Measurements from ENCODE around the gene PIPOX. TPM values are rescaled to one million over a fixed set of nuclear protein-coding genes. Genes with fewer than 3 reads are reported as not detected.

PIPOX gene
- total and polyA plus RNA-seq, 7 experiments from 2014 or later: 0.27 to 6.4 (median 4.2) TPM

GRCh38 chr17:29018788-29019474 is 24.0 kb upstream of the PIPOX start:
- Mint-ChIP-seq H3K9me3 (no peaks in the 10 kb centered on the region), H3K4me1 (peaks cover 0 to 14% (median 5%) of the 10 kb centered on the region in 7 donors), H3K4me3 (peak overlapping the region in 1 of 10 donors; percentile 33), H3K27ac (no peak overlapping the region), H3K27me3 (peaks cover 39 to 58% (median 51%) of the 10 kb centered on the region in 5 donors), H3K36me3 (no peaks in the 10 kb centered on the region)
- Histone ChIP-seq H3K9me3 (ENCODE audit: control insufficient read depth in 2 of 3, low read length in 3 of 3) (no peaks in the 10 kb centered on the region), H3K27ac (ENCODE audit: low read depth, low read length) (no peak overlapping the region), H3K36me3 (ENCODE audit: control insufficient read depth in 2 of 3, insufficient read depth in 3 of 3, low read length in 3 of 3) (no peaks in the 10 kb centered on the region), H3K4me3 (ENCODE audit: low read length) (no peak overlapping the region), H3K27me3 (ENCODE audit: control insufficient read depth in 2 of 2, insufficient read depth in 2 of 2, low read length in 2 of 2) (peaks cover 4 to 10% of the 10 kb centered on the region in 2 donors), H3K4me1 (ENCODE audit: control insufficient read depth in 2 of 2, insufficient read depth in 2 of 2, low read length in 2 of 2) (peaks cover 5 to 7% of the 10 kb centered on the region in 2 donors)
- POLR2A ChIA-PET: no interaction called here
- ATAC-seq: no peak
- intact Hi-C loops (cut with micrococcal nuclease): no loop called here
- DNase-seq: no peak
- CTCF ChIA-PET: interaction anchor here (1.0 kb wide), 1 partner anchor 53 kb away, joined by 4 read pairs; no protein-coding TSS in a partner anchor

- peaks cover 0 to 14% (median 5%) of the 10 kb centered on the region in 7 donors for H3K4me1 Mint-ChIP-seq
- ATAC-seq: no peak
- no peak overlapping the region for H3K27ac Mint-ChIP-seq
- intact Hi-C loops (cut with micrococcal nuclease): no loop called here
- peaks cover 5 to 7% of the 10 kb centered on the region in 2 donors for H3K4me1 ChIP-seq (ENCODE audit: control insufficient read depth in 2 of 2, insufficient read depth in 2 of 2, low read length in 2 of 2)
- H3K36me3 Mint-ChIP-seq: no peaks in the 10 kb centered on the region
- no peaks in the 10 kb centered on the region for H3K9me3 ChIP-seq (ENCODE audit: control insufficient read depth in 2 of 3, low read length in 3 of 3)
- no peak overlapping the region for H3K4me3 ChIP-seq (ENCODE audit: low read length)
- H3K9me3 Mint-ChIP-seq: no peaks in the 10 kb centered on the region
- ChIA-PET CTCF (interaction anchor here (1.0 kb wide), 1 partner anchor 54 kb away, joined by 4 read pairs; no protein-coding TSS in a partner anchor), POLR2A (no interaction called here)
- no peaks in the 10 kb centered on the region for H3K36me3 ChIP-seq (ENCODE audit: control insufficient read depth in 2 of 3, insufficient read depth in 3 of 3, low read length in 3 of 3)
- peak overlapping the region in 4 of 10 donors; percentile 16 to 33 (median 26) for H3K4me3 Mint-ChIP-seq
- peaks cover 39 to 60% (median 58%) of the 10 kb centered on the region in 5 donors for H3K27me3 Mint-ChIP-seq
- H3K27ac ChIP-seq (ENCODE audit: low read depth, low read length): no peak overlapping the region
- DNase-seq: no peak
- H3K27me3 ChIP-seq (ENCODE audit: control insufficient read depth in 2 of 2, insufficient read depth in 2 of 2, low read length in 2 of 2): peaks cover 4 to 10% of the 10 kb centered on the region in 2 donors
These were observed 23.3 kb upstream of the PIPOX start for GRCh38 chr17:29019475-29020181.

DNA sequence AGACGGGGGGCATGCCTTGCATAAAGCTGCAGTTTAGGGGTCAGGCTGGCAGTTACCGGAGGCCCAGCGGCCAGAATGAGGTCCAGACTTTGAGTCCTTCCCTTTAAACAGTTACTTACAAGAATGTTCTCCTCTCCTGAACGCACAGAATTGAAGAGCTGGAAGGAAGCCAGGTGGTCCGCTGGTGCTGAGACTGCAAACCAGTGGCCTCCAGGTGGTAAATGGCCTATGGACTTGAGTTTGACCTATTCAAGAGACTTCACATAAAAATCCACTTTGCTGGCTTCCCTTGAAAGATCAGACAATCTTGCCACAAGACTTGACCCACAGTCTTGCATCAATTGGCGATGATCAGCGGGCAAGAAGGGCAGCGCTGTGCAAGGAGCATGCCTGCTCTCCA is 22.4 kb upstream of the PIPOX start:
- no peaks in the 10 kb centered on the region for H3K36me3 Mint-ChIP-seq
- Histone ChIP-seq H3K27me3 (ENCODE audit: control insufficient read depth in 2 of 2, insufficient read depth in 2 of 2, low read length in 2 of 2) (peaks cover 4 to 10% of the 10 kb centered on the region in 2 donors), H3K4me3 (ENCODE audit: low read length) (no peak overlapping the region), H3K36me3 (ENCODE audit: control insufficient read depth in 2 of 3, insufficient read depth in 3 of 3, low read length in 3 of 3) (no peaks in the 10 kb centered on the region), H3K27ac (ENCODE audit: low read depth, low read length) (no peak overlapping the region), H3K4me1 (ENCODE audit: control insufficient read depth in 2 of 2, insufficient read depth in 2 of 2, low read length in 2 of 2) (peaks cover 5 to 7% of the 10 kb centered on the region in 2 donors), H3K9me3 (ENCODE audit: control insufficient read depth in 2 of 3, low read length in 3 of 3) (no peaks in the 10 kb centered on the region)
- ATAC-seq: no peak
- peaks cover 0 to 14% (median 5%) of the 10 kb centered on the region in 7 donors for H3K4me1 Mint-ChIP-seq
- no peaks in the 10 kb centered on the region for H3K9me3 Mint-ChIP-seq
- no peak overlapping the region for H3K4me3 Mint-ChIP-seq
- intact Hi-C loops (cut with micrococcal nuclease): no loop called here
- ChIA-PET POLR2A (no interaction called here), CTCF (no interaction called here)
- no peak for DNase-seq
- peaks cover 39 to 62% (median 60%) of the 10 kb centered on the region in 5 donors for H3K27me3 Mint-ChIP-seq
- no peak overlapping the region for H3K27ac Mint-ChIP-seq

- DNase-seq (no peak), ATAC-seq (no peak)
- intact Hi-C loops (cut with micrococcal nuclease): no loop called here
- Histone ChIP-seq H3K4me1 (ENCODE audit: control insufficient read depth in 2 of 2, insufficient read depth in 2 of 2, low read length in 2 of 2) (peaks cover 5 to 7% of the 10 kb centered on the region in 2 donors), H3K27ac (ENCODE audit: low read depth, low read length) (no peak overlapping the region), H3K36me3 (ENCODE audit: control insufficient read depth in 2 of 3, insufficient read depth in 3 of 3, low read length in 3 of 3) (no peaks in the 10 kb centered on the region), H3K4me3 (ENCODE audit: low read length) (no peak overlapping the region), H3K9me3 (ENCODE audit: control insufficient read depth in 2 of 3, low read length in 3 of 3) (no peaks in the 10 kb centered on the region), H3K27me3 (ENCODE audit: control insufficient read depth in 2 of 2, insufficient read depth in 2 of 2, low read length in 2 of 2) (peaks cover 4 to 10% of the 10 kb centered on the region in 2 donors)
- CTCF ChIA-PET: no interaction called here
- POLR2A ChIA-PET: no interaction called here
- Mint-ChIP-seq H3K27me3 (peaks cover 39 to 63% (median 59%) of the 10 kb centered on the region in 5 donors), H3K4me1 (peaks cover 0 to 14% (median 5%) of the 10 kb centered on the region in 7 donors), H3K4me3 (no peak overlapping the region), H3K36me3 (no peaks in the 10 kb centered on the region), H3K27ac (no peak overlapping the region), H3K9me3 (no peaks in the 10 kb centered on the region)
These were observed 21.7 kb upstream of the PIPOX start for GRCh38 chr17:29021226-29021625.

DNA sequence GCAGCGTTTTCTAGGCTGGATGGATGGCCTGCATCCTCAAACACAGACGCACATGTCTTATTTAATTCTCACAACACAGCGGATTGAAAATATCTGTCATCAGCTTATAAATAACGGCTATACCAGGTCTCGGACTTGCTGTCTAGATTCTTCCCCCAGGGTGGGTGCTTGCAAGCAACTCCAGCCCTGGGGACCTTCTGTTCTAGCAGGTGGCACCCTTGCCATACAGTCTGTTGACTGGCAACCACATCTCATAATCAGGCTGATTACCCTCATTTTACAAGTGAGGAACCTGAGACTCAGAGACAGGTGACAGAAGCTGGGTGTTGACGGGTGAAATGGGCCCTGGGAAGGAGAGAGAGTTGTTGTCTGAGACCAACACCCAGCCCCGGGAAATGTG is 20.9 kb upstream of the PIPOX start:
- Histone ChIP-seq H3K9me3 (ENCODE audit: control insufficient read depth in 2 of 3, low read length in 3 of 3) (no peaks in the 10 kb centered on the region), H3K27ac (ENCODE audit: low read depth, low read length) (no peak overlapping the region), H3K27me3 (ENCODE audit: control insufficient read depth in 2 of 2, insufficient read depth in 2 of 2, low read length in 2 of 2) (peaks cover 4 to 10% of the 10 kb centered on the region in 2 donors), H3K4me1 (ENCODE audit: control insufficient read depth in 2 of 2, insufficient read depth in 2 of 2, low read length in 2 of 2) (peaks cover 5 to 7% of the 10 kb centered on the region in 2 donors), H3K36me3 (ENCODE audit: control insufficient read depth in 2 of 3, insufficient read depth in 3 of 3, low read length in 3 of 3) (no peaks in the 10 kb centered on the region), H3K4me3 (ENCODE audit: low read length) (no peak overlapping the region)
- no peak overlapping the region for H3K27ac Mint-ChIP-seq
- H3K4me3 Mint-ChIP-seq: no peak overlapping the region
- ATAC-seq (no peak), DNase-seq (no peak)
- POLR2A ChIA-PET: no interaction called here
- intact Hi-C loops (cut with micrococcal nuclease): no loop called here
- H3K9me3 Mint-ChIP-seq: no peaks in the 10 kb centered on the region
- no peaks in the 10 kb centered on the region for H3K36me3 Mint-ChIP-seq
- CTCF ChIA-PET: no interaction called here
- peaks cover 39 to 66% (median 56%) of the 10 kb centered on the region in 5 donors for H3K27me3 Mint-ChIP-seq
- peaks cover 0 to 14% (median 5%) of the 10 kb centered on the region in 7 donors for H3K4me1 Mint-ChIP-seq

GRCh38 chr17:29024316-29024952 is 18.5 kb upstream of the PIPOX start:
- Histone ChIP-seq H3K4me3 (ENCODE audit: low read length) (no peak overlapping the region), H3K27me3 (ENCODE audit: control insufficient read depth in 2 of 2, insufficient read depth in 2 of 2, low read length in 2 of 2) (peaks cover 4 to 10% of the 10 kb centered on the region in 2 donors), H3K9me3 (ENCODE audit: control insufficient read depth in 2 of 3, low read length in 3 of 3) (no peaks in the 10 kb centered on the region), H3K36me3 (ENCODE audit: control insufficient read depth in 2 of 3, insufficient read depth in 3 of 3, low read length in 3 of 3) (no peaks in the 10 kb centered on the region), H3K4me1 (ENCODE audit: control insufficient read depth in 2 of 2, insufficient read depth in 2 of 2, low read length in 2 of 2) (peaks cover 2 to 6% of the 10 kb centered on the region in 2 donors), H3K27ac (ENCODE audit: low read depth, low read length) (no peak overlapping the region)
- intact Hi-C loops (cut with micrococcal nuclease): no loop called here
- no peak for ATAC-seq
- ChIA-PET POLR2A (no interaction called here), CTCF (interaction anchor here (1.4 kb wide), 1 partner anchor 10 kb away, joined by 4 read pairs; no protein-coding TSS in a partner anchor)
- H3K36me3 Mint-ChIP-seq: no peaks in the 10 kb centered on the region
- no peaks in the 10 kb centered on the region for H3K9me3 Mint-ChIP-seq
- no peak for DNase-seq
- H3K27ac Mint-ChIP-seq: no peak overlapping the region
- H3K27me3 Mint-ChIP-seq: peaks cover 28 to 60% (median 46%) of the 10 kb centered on the region in 5 donors
- no peak overlapping the region for H3K4me3 Mint-ChIP-seq
- peaks cover 0 to 10% (median 2%) of the 10 kb centered on the region in 7 donors for H3K4me1 Mint-ChIP-seq

Measured in naive thymus-derived CD4-positive, alpha-beta T cell (primary cell).